Measurements from ENCODE around the gene RELB.

The RELB gene

GRCh38 chr19:45082170-45082569 lies 80.9 kb downstream of the RELB start:
- Histone ChIP-seq H3K4me3 (ENCODE audit: low read length) (no peak overlapping the region), H3K4me1 (ENCODE audit: control insufficient read depth, insufficient read depth, low read length) (no peaks in the 10 kb centered on the region; the same call in 1 of the 2 replicates), H3K9me3 (ENCODE audit: control insufficient read depth, insufficient read depth, low read length) (no peaks in the 10 kb centered on the region), H3K27me3 (ENCODE audit: control insufficient read depth, insufficient read depth, low read length) (no peaks in the 10 kb centered on the region), H3K36me3 (ENCODE audit: control insufficient read depth, insufficient read depth, low read length) (peaks cover 8% of the 10 kb centered on the region; the same call in 1 of the 2 replicates), H3K27ac (ENCODE audit: low read length) (no peak overlapping the region)
- WGBS (ENCODE audit: insufficient coverage, insufficient read length) = no CpG with 5 or more reads among the region's 5 CpGs
- no peak for DNase-seq (ENCODE audit: low read depth, low spot score)

GRCh38 chr19:45086480-45086879 lies 85.2 kb downstream of the RELB start:
- no peak for DNase-seq (ENCODE audit: low read depth, low spot score)
- no peaks in the 10 kb centered on the region for H3K9me3 ChIP-seq (ENCODE audit: control insufficient read depth, insufficient read depth, low read length)
- H3K4me1 ChIP-seq (ENCODE audit: control insufficient read depth, insufficient read depth, low read length) = no peaks in the 10 kb centered on the region
- no CpG with 5 or more reads among the region's 4 CpGs for WGBS (ENCODE audit: insufficient coverage, insufficient read length)
- H3K27me3 ChIP-seq (ENCODE audit: control insufficient read depth, insufficient read depth, low read length) = no peaks in the 10 kb centered on the region
- peaks cover 11% of the 10 kb centered on the region; the same call in 1 of the 2 replicates for H3K36me3 ChIP-seq (ENCODE audit: control insufficient read depth, insufficient read depth, low read length)
- no peak overlapping the region for H3K27ac ChIP-seq (ENCODE audit: low read length)
- H3K4me3 ChIP-seq (ENCODE audit: low read length) = no peak overlapping the region

DNA sequence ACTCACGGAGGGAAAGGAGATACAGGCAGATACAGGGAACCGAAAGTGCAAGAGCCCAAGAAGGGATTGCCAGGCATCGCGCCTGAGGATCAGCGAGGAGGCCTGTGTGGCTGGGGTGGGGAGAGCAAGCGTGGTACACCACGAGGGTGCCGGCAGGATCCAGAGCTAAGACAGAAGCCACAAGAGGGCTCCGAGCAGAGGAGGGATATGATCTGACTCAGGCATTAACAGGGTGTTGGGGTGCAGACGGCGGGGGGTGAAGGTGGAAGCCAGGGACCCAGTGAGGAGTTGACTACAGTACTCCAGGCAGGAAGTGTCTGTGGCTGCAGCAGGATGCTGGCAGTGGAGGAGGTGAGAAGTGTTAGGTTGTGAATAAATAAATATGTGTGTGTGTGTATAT lies 86.3 kb downstream of the RELB start:
- no peaks in the 10 kb centered on the region for H3K27me3 ChIP-seq (ENCODE audit: control insufficient read depth, insufficient read depth, low read length)
- no CpG with 5 or more reads among the region's 11 CpGs for WGBS (ENCODE audit: insufficient coverage, insufficient read length)
- H3K9me3 ChIP-seq (ENCODE audit: control insufficient read depth, insufficient read depth, low read length) = no peaks in the 10 kb centered on the region
- no peak overlapping the region for H3K4me3 ChIP-seq (ENCODE audit: low read length)
- DNase-seq (ENCODE audit: low read depth, low spot score) = no peak
- H3K27ac ChIP-seq (ENCODE audit: low read length) = no peak overlapping the region
- H3K36me3 ChIP-seq (ENCODE audit: control insufficient read depth, insufficient read depth, low read length) = peaks cover 3% of the 10 kb centered on the region; the same call in 1 of the 2 replicates
- no peaks in the 10 kb centered on the region for H3K4me1 ChIP-seq (ENCODE audit: control insufficient read depth, insufficient read depth, low read length)
